Embryonic facial prominence (tissue), 1 donor: ENCODE data around the gene ZFHX2.

Source experiments
- DNase-seq: peaks from one replicate; pipeline ENCODE4 v3.0.0-alpha.2; 2016; ENCODE audit errors: extremely low spot score

ZFHX2 gene

DNA sequence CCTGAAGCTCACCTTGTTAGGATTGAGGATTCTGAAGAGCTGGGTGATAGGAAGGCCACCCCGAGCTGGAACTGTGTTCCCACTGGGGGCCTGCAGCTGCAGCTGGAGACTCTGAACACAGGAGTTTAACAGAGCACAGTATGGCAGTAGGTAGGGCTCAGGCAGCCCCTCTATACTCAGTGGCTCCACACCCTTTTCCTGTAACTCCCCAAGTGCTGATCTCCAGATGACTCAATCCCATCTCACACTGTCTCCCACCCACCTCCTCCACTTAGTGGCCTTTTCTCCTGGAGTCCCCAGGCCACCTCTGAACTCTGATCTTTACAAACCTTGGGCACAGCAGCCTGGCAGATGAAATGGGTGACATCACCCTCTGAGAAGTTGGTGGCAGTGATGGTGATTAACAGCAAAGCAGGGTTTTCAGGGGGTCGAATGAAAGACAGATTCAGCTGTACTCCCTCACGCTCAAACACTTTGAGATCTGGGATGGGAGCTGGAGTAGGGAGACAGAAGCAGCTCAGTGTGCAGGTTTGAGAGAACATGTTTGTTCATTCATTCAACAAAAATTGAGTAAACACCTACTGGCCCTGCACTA, 8.5 kb upstream of the ZFHX2 start:
- DNase-seq: no peak

DNA sequence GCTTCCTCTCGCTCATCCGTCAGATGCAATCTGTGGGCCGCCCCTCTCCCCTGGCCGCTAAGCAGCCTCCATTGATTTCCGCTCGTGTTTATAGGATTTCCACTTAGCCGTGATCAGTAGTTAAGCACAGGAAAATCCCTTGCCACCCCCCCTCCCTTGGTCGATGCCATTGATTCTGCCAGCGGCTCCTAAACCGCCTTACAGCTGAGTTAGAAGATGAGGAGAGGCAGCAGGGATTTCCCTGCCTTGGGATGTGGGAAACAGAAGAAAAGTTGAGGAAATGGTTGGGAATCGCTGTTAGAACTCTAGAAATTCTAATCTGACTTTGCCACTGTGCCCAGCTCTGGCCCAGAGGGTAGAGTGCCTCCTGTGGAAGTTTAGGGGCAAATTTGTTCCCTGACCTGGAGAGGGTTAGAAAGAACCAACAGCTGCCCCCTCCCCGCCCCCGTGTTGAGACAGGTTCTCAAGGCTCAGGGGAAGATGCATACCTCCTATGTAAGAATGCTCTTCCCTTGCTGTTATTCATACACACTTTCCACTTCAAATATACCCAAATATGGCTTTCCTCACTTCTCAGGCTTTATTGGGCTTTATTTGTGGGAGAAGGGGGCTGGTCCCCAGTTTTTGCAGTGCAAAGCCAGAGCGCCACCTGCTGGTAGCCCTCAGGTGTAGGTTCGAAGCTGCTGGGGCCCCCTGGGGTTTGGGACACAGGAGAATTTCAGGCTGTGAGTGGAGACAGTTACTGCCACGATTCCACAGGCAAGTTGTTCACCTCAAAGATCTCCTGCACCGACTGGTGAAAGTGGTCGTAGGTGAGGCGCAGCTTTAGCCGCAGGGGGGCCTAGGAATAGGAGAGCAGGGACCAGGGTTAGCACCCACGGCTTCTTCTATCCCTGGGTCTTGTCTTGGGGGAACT, 7.7 kb upstream of the ZFHX2 start:
- DNase-seq: no peak

DNA sequence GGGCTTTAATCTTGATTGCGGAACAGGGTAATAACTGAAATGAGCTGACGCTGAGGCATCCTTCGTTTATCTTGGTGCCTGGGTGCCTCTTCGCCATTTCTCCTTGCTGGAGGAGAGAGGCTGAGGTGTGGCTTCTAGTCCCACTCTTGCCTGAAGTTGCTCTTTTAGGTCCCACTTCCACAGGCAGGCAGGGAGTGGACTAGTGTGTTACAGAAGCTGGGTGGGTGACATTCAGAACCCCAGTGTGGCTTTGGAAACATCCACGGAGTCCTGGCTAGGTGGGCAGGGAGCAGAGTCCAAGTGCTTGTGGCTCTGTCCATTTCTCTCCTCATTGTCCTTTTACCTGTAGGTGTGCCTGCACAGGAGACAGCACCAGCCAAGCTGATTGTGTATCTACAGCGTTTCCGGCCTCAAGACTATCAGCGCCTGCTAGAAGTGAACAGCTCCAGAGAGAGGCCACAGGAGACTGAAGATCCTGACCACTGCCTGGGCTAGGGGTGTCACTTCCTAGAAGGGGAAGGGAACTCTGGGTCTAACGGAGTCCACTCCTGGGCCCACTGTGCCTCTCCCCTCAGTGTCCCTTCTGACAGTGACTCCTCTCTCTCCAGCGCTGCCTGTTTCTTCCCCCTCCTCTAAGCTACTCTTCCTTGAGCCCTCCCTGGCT, 6.9 kb upstream of the ZFHX2 start:
- DNase-seq: no peak

DNA sequence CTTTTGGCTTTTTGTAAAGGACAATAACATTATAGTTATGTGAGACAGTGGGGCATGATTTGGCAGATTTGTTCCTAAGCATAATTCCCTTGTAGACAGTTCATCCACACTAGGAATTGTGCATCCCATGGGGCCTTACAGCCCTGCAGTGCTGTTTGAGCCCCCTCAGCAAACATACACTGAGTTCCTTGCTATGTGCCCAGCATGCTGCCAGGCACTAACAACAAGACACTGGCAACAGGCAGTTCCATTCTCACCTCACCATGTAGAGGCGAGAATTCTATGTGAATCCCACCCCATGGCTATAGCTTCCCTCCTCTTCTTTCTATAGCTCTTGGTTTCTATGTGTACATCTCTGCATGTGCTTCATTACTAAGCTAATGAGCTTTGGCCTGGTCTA, 6.4 kb upstream of the ZFHX2 start:
- no peak for DNase-seq

DNA sequence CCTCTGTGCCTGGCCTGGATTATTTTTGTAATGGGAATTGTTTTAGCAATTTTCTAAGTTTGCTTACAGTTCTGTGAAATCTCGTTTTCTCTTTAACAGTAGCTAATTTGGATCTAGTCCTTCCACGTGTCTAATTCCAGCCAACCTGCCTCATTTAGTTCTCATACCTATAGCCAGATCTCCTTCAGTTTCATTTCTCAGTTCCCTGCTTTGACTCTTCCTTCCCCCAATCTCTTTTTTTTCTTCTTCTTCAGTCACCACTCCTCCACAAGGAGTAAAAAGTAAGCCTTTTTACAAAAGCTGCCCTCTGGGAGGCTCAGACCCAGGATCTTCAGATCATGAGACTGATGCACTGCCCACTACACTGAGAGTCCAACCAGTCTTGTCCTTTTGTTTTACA, 6.0 kb upstream of the ZFHX2 start:
- DNase-seq: no peak

DNA sequence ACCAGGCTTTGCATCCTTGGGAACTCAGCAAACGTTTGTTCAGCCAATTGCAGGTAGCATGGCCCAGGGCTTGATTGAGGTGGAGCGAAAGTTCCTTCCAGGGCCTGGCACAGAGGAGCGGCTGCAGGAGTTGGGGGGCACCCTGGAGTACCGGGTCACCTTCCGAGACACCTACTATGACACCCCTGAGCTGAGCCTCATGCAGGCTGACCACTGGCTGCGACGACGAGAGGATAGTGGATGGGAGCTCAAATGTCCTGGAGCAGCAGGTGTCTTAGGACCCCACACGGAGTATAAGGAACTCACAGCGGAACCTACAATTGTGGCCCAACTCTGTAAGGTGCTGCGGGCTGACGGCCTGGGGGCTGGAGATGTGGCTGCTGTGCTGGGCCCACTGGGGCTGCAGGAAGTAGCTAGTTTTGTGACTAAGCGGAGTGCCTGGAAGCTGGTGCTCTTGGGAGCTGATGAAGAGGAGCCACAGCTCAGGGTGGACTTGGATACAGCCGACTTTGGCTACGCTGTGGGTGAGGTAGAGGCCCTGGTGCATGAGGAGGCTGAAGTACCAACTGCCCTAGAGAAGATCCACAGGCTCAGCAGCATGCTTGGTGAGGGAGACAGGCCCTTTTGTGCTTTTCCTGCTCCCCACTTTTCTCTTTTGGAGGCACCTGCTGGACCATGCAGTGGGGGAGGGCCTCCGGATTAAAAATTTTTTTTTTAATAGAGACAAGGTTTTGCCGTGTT, 5.3 kb upstream of the ZFHX2 start:
- DNase-seq: no peak

DNA sequence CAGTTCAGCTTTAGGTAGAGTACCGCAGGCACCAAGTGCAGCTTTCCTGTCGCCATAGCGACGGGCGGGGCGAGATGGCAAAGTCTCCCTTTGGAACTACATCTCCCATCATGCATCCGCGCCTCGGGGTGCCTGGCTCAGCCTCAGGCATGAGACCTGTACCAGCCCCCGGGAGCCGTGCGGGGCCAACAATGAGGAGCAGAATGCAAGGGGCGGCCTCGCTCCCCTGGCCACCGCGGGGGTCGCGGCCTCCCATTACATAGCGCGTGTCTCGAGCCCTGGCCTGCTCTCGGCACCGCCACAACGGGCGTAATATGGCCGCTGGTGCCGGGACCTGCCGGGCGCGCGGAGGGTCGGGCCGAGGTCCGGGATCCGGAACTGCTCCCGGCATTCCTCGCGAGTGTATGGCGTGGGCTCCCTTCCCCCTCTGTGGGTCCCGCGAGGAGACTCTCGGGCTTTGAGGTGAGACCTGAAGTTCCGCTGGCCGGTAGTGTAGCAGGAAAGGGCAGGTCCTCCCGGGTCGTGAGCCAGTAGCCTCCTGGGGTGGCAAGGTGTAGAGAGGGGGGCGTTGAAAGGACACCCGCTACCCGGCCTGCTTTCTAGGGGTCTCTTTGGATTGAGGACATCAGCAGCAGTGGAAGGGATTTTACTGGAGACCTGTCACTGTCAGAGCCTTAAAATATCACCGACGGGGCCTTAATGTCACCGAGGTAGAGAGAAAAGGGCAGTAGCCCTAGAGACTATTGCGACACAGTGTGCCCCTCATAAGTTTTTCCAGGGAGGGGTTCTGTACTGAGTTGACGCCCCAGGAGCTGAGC, 4.5 kb upstream of the ZFHX2 start, which contains the start of gene THTPA:
THTPA (plus strand) TSS at position 390 of the 818 bp plus-strand sequence. CDS start 487 bp downstream, outside the sequence.
- DNase-seq: no peak

DNA sequence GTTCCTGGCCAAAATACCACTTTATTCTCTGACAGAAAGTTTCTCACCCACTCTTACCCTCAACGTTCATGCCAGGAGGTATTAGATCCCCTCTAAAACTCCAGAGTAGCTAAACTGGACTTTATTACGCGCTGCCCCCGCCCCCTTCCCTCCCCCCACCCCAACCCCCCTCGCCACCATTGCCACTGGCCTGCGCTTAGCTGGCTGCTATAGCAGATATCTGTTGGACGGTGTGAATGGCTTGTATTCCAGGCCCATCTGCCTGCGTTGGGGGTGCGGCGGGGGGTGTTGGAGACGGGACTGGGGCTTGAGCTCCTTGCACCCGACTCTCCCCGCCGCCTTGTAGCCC, 3.9 kb upstream of the ZFHX2 start:
- DNase-seq: no peak

DNA sequence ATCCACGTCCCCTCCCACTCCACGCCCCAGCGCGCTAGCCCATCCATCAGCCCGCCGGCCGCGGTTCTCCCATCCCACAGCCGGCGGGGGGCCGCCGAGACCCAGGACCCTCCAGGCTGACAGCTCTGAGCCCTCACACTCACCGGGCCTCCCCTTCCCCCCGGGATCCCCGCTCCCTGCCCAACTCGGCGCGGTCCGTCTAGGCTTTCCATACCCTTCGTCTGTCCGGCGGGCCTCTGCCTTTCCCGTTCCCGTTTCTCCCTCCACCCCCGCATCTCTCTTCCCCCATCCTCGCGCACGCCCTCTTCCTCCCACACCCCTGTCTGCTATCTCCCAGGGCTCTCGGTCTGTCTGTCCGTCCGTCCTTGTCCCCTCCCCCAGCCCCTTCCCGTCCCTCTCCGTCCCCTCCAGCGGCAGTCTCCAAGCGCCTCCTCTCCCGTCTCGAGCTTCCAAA, 726 bp downstream of the ZFHX2 start:
- no peak for DNase-seq

DNA sequence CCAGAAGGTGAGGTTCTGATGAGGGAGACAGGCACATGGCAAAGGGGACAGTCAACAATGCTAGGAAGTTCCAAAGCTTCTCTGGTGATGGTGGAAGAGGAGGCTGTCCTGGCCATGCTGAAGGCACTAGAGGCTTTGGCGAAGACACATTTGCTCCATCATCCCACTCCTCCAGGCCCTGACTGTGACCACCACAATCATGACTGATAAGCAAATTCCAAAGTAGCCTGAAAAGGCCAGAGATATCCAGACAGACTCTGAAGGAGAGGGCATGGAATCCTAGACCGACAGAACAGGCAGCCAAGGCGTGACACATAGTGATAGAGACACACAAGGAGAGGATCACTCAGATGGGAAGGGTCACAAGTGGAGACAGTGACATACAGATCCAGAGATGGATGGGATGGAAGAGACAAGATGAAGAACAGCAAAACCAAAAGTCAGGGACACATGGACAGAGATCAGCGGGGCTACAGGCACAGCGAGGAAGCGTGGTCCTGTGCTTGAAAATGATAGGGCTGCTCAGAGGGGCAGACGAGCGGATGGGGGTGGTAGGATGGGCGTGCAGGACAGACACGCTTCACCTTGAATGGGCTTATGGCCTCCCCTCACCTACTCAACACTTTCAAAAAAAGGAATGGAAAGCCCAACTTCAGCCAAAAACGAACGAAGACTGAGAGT, 1.3 kb downstream of the ZFHX2 start:
- DNase-seq: no peak

DNA sequence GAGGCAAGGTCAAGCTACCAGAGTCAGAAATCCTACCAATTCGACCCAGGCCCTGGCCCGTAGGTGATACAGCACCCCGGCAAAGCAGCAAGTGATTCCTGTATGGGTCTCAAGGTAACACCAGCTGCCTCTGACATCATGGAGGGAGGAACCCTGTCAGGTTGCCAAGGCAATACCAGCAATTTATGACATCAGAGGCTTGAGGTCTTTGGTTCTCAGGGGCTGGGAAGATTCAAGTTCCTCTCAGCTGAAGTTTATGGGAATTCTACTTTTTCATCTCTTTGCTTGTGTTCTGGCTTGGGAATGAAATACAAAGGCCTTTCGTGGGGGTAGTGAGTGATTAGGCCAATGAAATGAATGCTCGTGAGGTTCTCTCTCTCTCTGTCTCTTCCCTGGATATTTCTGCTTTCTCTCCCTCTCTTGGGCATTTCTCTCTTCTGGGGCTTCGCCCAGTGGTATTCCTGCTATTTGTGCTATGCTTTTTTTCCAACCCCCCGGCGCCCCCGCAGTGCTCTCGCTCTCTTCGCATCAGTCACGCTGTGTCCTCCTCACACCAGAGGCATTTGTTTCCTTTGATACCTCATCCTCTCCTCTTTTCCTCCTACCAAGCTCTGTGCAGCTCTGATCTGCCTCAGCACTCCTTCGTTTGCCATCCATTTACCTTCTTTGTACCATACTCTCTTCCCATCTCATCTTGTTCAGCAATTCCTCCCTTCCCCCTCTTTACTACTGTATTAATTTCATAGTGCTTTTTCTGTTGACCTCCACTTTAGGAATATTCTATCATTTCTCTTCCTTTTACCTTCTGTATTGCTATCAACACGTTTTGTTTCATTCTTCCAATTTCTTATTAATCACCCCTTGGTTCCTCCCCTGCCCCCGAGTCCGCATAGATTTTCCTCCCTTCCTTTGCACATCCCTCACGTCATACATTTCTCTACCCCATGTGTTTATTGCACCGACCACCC, 2.9 kb downstream of the ZFHX2 start:
- no peak for DNase-seq

DNA sequence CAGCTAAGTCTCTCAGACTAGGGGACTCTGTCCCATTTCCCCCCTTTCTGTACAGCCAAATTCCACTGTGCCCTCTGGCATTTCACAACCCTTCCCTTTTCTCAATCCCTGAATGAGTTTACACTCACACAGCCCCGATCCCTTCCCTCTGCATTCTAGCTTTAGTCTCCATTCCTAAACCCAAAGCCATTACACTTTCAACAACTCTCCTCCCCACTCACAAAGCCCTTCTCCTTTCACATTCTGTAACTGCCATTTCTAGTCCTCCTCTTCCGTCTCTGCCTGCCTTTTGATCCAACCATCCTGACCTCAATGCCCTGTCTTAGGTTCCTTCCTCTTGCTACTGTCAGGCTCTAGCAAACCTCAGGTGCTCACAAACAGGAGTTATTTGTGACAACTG, 3.6 kb downstream of the ZFHX2 start:
- no peak for DNase-seq

DNA sequence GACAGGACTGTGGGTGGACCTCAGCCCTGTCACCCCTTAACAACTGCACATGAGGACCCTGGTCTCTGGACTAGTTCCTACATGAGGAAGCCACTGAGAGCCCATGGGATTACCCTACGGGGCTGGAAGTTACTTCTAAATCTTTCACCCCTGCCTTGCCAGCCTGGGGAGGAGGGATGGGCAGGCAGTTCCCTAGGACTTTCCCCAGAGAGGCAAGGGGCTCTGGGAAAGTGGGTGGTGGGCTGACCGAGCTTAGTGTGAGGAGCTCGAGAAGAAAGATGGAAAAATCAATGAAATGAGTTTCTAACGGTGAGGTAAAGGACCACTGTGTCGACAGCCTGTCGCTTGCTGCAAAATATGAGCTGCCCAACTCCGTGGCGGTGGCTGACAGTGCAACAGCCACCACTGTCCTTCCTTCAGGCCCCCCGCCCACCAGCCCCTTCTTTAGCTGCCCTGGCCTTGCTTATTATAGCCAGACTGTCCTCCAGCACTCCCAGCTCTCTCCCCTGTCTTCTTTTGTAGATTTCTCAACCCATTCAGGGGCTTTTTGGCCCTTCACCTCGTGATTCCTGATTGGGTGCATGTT, 5.0 kb downstream of the ZFHX2 start:
- DNase-seq: no peak

DNA sequence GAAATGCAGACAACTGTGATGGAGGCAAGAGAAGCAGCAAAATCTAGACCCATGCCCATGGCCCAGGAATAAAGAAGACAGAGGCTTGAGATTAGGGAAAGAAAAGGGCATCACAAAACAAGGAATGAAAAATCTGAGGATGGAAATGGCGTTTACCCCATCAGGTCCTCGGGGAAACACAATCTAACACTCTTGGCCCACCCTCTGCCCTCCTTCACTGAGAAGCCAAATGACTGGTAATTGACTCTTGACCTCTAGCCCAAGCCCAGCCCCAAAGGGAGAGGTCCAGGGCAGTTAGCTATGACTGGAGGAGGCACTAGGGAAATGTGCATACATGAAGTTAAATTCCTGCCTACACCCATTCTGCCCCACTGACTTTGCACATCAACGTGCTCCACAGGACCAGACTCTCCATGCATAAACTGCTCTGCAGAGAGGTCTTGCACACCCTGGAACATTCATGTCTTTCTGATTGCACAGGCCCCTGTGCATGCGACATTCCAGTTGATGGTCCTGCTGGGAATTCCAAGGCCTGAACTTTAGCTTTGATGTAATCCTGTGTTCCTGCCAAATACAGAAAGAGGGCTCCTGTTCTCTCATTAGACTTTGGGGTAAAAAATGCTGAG, 5.7 kb downstream of the ZFHX2 start:
- no peak for DNase-seq

DNA sequence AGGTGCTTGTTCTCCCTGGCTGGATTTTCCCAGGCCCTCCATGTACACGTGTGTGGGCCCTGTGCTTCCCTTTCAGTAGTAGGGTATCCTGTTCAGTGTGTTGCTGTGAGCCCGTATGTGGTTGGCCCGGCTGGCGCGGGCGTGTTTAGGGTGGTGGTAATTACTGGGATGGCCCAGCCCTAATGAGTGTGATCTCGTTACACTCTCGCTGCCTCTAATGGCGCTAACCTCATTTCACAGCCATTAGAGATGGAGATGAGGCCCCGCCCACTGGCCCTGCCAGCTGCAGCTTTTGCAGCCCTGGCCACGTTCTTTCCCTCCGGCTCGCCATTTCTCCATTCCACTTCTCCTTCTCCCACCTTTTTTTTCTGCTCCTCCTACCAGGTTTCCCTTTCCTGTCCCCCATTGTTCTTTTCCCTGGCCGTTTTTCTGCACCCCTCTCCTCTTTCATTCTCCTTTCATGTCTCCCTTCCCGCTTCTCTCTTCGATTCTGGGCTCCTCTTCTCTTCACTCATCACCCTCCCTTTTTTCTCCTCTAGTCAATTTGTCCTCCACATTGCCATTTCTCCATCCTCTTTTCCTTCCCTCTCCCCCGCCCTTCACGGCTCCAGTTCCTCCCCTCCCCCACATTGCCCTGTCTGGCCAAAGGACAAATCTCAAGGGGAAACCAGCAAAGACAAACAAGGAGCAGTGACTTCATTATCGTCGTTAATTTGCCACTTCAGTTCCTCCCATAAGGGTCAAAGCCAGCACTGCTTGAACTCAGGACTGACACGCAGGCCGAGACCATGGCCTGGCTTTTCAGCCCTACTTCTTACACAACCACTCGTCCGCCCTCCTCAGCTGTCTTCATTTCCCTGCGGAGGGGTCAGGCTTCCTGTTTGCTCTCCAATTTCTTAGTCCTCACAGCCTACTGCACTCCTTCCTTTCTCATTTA, 6.8 kb downstream of the ZFHX2 start:
- no peak for DNase-seq

DNA sequence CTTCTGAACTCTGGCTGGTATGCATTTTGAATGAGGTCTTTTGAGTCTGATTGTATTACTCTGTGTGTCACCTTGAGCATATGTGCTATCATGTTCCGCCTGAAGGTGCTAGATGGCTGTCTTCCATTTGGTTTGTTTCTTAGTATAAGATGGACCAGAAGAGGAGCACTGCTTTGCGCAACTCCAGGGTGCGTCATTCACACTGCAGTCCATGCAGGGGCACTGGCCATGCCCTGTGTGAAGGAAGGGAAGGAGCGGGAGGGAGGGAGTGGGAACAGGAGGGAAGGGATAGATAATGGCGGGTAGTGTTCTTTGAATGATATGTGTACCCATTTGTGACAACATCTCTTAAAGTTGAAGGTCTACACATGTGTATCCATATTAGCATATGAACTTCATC, 8.2 kb downstream of the ZFHX2 start:
- DNase-seq: no peak

DNA sequence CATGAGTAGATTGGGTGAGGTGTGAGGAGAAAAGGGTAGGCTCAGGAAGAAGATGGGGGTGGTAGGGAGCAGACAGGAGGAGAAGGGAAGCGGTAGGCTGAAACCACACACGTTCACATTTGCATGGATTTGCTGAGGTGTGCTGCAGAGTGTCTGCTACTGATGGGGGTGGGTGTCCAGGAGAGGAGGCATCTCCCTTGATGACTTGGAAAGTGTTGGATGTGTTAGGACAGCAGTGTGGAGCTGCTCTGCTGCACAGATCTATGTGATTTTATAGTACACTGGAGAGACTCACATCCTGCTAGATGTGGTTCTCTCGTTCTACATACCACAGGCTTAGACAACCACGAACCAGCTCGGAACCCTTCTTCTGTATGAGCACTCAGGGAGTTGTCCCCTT, 9.3 kb downstream of the ZFHX2 start:
- DNase-seq: no peak

DNA sequence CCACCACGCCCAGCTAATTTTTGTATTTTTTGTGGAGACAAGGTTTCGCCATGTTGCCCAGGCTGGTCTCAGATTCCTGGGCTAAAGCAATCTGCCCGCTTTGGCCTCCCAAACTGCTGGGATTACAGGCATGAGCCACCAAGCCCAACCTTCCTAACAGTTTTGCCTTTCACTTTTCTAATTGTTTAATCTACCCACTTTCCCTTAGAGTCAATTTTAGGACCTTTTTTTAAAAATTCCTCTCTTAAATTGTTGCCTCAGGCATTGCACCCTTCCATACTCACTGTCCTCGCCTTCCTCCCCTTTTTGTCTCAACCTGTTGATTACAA, 11.5 kb downstream of the ZFHX2 start:
- no peak for DNase-seq
